GM19240 (cell line): ENCODE measurements around the gene RAB18.
"Not testable (repeated sequence)": the region's sequence is repeated elsewhere in the genome, so short reads cannot be mapped to it uniquely, and the experiment has no call there.

Experiments
- DNase-seq: peaks from one replicate; pipeline ENCODE4 v3.0.0; 2011; ENCODE audit warnings: low spot score; ENCODE audit not compliant: insufficient read length

The RAB18 gene

GRCh38 chr10:27504808-27505460 is 830 bp downstream of the RAB18 start:
- no peak for DNase-seq

- DNase-seq: not testable (repeated sequence)
These were observed 1.4 kb downstream of the RAB18 start for GRCh38 chr10:27505537-27505936.

- no peak for DNase-seq
These were observed 2.2 kb downstream of the RAB18 start for GRCh38 chr10:27506280-27506679.

GRCh38 chr10:27512548-27512947 is 8.4 kb downstream of the RAB18 start:
- no peak for DNase-seq

- DNase-seq: no peak
These were observed 9.5 kb downstream of the RAB18 start for GRCh38 chr10:27513451-27514191.

- DNase-seq: no peak
These were observed 10.1 kb downstream of the RAB18 start for GRCh38 chr10:27514243-27514642.

GRCh38 chr10:27518261-27518660 is 14.2 kb downstream of the RAB18 start:
- no peak for DNase-seq

- no peak for DNase-seq
These were observed 21.7 kb downstream of the RAB18 start for GRCh38 chr10:27525819-27526218.

GRCh38 chr10:27526242-27526641 is 22.1 kb downstream of the RAB18 start:
- DNase-seq: no peak

GRCh38 chr10:27527666-27528295 is 23.7 kb downstream of the RAB18 start:
- DNase-seq: no peak

- no peak for DNase-seq
These were observed 25.1 kb downstream of the RAB18 start for GRCh38 chr10:27529010-27529783.

GRCh38 chr10:27530477-27530876 is 26.4 kb downstream of the RAB18 start:
- no peak for DNase-seq

GRCh38 chr10:27531336-27531847 is 27.3 kb downstream of the RAB18 start:
- DNase-seq: no peak

GRCh38 chr10:27534161-27534700 is 30.1 kb downstream of the RAB18 start:
- no peak for DNase-seq

GRCh38 chr10:27535317-27535716 is 31.2 kb downstream of the RAB18 start:
- DNase-seq: no peak

GRCh38 chr10:27536437-27536836 is 32.3 kb downstream of the RAB18 start:
- DNase-seq: no peak

GRCh38 chr10:27537166-27537565 is 33.1 kb downstream of the RAB18 start:
- no peak for DNase-seq

- DNase-seq: no peak
These were observed 33.7 kb downstream of the RAB18 start for GRCh38 chr10:27537787-27538186.

- no peak for DNase-seq
These were observed 36.6 kb downstream of the RAB18 start for GRCh38 chr10:27540672-27541071.

- no peak for DNase-seq
These were observed 38.0 kb downstream of the RAB18 start for GRCh38 chr10:27541796-27542729.
